ENCODE measurements around the gene KATNAL1.

DNA sequence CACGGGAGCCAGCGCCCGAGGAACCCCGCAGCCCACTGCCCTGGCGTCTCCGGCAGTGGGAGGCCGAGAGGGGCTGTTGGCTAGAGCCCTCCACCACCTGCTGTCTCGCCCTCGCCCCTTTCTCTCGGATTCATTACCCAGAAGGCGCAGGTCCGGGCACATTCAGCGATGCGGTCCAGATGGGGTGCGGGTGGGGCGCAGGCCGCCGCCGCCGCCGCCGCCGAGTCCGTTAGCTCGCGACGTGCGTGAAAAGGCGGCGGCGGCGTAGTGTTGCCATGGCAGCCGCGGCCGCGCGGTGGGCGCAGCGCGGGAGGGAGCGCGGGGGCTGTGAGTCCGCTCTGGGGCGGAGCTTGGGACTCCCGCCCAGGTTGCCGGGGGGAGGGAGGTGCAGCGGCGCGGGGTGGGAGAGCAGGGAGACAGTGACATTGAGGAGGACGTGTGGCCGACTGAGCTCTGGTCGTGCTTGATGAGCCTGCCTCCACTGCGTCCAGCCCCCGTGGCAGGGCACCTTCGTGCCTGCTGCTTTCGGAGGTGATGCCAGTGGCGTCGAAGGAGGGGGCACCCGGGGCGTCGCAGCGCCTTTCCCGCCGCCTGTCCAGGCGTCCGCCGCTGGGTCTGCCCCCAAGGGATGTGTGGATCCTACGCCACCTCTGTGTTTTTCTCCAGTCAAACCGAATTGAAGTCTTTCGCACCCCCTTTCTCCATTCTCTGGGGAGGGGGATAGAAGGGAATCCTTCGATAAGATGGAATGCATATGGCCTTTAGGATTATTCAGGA is at the start of gene KATNAL1:
- TF ChIP-seq, protein P1, sequence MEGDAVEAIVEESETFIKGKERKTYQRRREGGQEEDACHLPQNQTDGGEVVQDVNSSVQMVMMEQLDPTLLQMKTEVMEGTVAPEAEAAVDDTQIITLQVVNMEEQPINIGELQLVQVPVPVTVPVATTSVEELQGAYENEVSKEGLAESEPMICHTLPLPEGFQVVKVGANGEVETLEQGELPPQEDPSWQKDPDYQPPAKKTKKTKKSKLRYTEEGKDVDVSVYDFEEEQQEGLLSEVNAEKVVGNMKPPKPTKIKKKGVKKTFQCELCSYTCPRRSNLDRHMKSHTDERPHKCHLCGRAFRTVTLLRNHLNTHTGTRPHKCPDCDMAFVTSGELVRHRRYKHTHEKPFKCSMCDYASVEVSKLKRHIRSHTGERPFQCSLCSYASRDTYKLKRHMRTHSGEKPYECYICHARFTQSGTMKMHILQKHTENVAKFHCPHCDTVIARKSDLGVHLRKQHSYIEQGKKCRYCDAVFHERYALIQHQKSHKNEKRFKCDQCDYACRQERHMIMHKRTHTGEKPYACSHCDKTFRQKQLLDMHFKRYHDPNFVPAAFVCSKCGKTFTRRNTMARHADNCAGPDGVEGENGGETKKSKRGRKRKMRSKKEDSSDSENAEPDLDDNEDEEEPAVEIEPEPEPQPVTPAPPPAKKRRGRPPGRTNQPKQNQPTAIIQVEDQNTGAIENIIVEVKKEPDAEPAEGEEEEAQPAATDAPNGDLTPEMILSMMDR (IDR thresholded peaks at IDR 0.05; ENCODE audit: poor library complexity): no peak
- TF ChIP-seq EZH2 (IDR thresholded peaks at IDR 0.05; ENCODE audit: borderline replicate concordance): no peak
